Putamen (tissue), 1 donor: ENCODE results near the gene GRIK1.
"Not testable (repeated sequence)": the region's sequence is repeated elsewhere in the genome, so short reads cannot be mapped to it uniquely, and the experiment has no call there.

Experiments used
- DNase-seq: peaks from one replicate; pipeline ENCODE4 v3.0.0-alpha.2; 2016; ENCODE audit warnings: low spot score

The GRIK1 gene

DNA sequence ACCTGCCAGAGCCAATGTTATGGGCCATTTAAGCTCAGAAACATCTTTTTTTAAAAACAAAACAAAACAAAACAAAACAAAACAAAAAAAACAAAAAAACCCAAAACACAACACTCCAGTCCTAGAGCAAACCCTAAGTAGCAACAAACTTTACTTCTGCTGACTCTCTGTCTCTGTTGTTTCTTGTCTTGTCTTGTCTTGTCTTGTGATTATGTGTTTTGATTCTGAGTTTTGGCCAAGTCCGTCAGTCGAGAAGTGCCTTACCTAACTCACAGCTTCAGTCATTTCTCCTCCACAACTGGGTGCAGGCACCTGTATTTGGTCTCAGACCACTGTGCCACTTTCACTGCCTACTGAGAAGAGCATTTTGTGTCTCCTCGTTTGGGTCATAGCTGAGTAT lies 333.2 kb downstream of the GRIK1 start:
- no peak for DNase-seq

DNA sequence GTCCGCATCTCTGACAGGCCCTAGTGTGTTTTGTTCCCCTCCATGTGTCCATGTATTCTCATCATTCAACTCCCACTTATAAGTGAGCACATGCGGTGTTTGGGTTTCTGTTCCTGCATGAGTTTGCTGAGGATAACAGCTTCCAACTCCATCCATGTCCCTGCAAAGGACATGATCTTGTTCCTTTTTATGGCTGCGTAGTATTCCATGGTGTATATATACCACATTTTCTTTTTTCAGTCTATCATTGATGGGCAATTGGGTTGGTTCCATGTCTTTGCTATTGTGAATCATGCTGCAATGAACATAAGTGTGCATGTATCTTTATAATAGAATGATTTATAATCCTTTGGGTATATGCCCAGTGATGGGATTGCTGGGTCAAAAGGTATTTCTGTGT lies 334.6 kb downstream of the GRIK1 start:
- not testable (repeated sequence) for DNase-seq

DNA sequence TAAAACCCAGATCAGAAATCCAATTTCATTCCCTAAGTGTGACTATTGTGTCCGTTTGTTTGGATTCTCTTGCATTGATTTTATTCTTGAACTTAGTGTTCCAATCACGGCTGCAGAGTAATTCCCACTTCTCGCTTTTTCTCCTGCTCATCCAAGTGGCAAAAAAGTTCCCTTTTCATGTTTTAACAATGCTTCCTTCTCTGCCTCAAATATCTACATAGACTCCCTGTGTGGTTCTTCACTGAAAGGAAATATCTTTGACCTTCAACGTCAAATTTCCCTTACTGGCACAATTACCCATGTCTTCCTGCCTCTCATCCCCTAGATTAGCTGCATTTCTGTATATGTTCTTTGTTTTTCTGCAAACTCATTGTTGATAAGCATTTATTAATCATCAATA lies 335.7 kb downstream of the GRIK1 start:
- no peak for DNase-seq

DNA sequence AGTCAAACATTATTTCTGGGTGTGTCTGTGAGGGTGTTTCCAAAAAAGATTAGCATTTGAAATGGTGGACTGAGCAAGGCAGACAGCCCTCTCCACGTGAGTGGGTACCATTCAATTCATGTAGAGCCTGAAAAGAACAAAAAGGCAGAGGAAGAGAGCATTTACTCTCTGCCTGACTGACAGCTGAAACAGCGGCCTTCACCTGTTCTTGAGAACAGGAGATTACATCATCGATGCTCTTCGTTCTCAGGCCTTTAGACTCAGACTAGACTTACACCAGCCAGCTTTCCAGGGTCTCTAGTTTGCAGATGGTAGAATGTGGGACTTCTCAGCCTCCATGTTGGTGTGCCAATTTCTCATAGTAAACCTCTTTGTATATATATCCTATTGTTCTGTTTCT lies 338.7 kb downstream of the GRIK1 start:
- no peak for DNase-seq

DNA sequence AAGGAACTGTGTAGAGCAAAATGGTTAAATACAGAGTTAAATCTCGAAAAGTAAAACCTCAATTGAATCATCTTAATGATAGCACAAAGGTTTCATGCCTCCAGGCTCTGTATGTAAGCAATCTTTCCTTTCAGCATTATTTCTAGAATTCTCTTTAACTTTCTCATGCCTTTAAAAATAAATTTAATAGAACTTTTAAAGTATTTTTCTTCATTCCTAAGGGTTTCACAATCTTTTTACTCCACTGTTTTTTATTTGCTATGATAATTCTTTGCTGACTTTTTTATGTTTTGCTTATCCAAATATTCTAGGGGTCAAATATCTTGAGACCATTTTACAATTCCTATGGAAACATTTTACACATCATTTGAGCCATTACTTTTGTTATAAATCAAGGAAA lies 353.1 kb downstream of the GRIK1 start:
- no peak for DNase-seq

DNA sequence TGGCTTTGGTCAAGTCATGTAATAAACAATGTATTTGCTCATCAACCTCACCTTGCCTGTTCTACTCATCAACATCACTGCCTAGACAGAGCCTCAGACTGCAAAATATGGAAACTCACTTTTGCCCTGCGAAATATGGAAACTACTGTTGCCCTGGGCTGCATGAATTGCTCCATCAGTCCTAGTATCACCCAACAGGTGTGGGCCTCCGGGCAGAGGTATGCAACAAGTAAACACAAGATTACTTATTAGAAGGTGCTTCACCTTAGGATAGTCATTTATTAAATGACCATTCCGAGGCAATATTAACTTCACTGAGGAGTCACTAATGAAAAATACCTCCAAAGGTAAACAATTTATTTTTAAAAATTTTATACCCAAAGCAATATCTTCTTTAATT lies 354.3 kb downstream of the GRIK1 start:
- no peak for DNase-seq

DNA sequence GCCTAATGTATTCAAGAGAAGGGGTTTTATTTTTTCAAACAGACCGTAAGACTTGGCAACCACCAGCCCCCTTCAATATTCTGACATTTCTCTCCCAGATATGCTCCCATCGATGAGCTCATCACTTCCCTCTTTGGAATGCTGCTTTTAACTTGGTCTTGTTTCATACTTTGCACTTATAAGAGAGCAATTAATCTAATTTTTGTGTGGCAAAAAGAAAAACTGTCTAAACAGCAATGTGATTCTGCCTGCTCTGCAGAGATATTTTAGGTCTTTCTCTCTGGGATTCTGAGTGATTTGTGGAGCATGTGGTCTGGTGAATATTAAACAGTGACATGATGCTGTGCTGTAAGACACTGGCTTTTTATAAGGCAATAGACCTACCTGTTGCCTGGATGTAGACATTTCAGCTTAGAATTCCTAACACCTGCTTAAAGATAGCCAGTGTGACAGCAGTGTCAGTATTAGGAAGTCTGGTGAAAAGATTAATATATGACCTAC lies 356.3 kb downstream of the GRIK1 start:
- no peak for DNase-seq

DNA sequence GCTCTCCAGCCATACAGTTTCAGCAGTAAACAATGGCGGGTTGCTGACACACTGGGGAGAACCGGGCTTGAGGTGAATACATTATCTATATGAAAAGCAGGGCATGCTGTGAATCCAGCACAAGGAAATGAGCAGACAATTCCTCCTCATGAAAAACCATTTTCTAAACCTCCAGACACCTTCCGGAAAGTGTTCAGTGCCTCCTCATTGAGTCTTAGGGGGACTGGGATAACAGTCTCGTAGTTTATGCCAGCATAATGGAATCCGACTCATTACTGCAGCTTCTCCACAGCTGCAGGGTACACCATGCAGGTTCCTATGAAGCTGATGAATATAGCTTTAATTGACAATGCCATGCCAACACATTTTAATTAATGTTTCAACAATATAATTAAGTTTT lies 356.9 kb downstream of the GRIK1 start:
- no peak for DNase-seq

DNA sequence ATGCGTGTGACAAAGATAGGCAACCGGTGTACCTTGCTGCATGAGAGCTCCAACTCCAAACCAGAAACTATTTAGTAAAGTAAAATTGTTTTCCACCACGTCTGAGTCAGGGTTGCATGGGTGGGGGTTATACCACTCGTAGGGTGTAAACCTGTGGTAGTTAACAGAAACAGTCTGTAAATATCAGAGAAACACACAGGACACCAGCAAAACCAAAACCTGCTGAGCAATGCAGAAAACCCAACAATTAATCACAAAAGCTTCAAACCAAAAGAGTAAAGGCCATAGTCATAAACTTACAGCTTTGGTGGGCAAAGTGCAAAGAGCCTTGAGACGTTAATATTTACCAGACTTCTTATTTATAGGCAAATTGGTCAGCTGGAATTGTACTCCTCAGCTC lies 358.4 kb downstream of the GRIK1 start:
- no peak for DNase-seq

DNA sequence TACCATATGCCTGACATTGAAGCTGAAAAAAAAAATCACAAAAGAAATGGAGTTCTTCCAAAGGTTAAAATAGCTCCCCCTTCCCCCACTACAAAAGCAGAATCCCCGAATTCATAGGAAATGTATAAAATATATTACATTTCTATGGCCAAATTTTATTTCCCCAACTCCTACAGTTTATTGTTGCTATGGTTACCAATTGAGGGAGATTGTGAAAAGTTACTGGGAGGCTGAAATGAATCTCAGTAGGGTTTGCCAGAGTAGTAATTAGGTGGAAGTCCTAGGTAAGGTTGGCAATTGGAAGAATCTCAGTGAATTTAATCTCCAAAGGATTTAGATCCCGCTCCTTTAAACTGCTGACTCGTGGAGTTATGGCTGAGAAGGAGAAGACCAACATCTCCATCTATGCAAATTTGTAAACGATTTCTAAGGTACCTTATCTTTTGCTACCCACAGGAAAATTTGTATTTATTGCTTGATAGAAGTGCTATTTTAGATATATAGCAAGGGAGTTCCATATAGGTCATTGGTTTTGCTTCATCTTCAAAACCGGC lies 359.0 kb downstream of the GRIK1 start:
- DNase-seq: no peak

DNA sequence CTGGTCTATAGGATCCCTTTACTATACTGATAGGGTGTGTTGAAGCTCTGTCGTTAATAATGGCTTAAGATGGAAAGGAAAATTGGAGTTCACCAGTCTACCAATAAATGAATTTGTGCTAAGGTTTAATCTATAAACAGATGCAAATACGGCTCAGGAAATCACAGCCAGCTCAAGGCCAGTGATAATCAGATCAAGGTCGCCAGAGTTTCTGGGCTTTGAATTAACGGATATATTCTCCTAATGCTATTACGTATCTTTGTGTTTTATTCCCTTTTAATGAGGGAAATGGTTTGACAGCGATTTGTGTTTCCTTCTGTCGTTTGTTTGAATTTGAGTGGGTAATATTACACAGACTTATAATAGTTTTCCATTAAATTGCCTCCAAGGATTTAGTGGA lies 361.5 kb downstream of the GRIK1 start:
- DNase-seq: no peak

DNA sequence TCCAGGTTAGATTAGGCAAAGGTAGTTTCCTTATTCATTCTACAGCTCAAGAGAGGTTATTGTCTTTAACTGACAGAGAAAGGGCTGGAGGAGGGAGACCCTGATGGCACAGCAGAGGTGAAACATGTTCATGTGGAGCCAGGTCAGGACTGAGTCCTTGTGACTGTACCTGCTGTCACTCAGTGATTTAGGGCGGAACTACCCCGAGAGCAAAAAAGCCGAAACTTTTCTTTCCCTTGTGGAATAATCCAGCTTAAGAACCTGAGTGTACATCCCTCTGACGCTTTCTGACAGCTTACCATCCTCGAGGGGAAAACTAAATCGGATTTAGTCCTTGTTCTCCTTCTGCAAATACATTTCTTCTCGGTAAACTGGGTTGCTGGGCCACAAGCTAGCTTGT lies 367.8 kb downstream of the GRIK1 start:
- DNase-seq: no peak

DNA sequence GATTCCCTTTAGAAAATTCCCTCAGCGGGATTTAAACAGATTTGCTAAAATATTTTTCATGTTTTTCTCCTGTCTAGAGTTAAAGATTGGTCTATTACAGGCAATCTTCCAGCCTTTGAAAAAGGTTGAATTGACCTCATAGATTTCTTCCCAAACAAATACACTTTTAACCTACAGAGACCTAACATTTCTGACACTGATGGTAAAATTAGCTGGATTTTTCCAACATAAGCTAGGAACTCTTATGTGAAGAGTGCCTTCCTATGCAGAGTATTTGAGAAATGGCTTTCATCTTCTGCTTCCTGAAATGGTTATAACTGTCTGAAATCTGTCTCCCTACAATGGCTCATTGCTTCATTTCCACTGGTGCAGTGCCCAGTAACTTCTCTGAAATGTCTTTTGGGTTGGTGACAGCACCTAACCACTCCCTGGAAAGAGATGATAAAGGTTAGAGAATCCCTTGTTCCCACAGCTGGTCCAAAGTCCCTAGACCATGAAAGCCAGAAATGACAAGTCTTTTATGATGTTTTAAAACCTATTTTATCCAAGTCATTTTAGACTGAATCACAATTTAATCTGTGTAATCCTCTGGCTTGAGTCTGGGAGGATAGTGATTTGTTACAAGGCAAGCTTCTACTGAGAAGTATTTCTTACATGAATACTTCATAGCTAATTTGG lies 371.6 kb downstream of the GRIK1 start:
- no peak for DNase-seq

DNA sequence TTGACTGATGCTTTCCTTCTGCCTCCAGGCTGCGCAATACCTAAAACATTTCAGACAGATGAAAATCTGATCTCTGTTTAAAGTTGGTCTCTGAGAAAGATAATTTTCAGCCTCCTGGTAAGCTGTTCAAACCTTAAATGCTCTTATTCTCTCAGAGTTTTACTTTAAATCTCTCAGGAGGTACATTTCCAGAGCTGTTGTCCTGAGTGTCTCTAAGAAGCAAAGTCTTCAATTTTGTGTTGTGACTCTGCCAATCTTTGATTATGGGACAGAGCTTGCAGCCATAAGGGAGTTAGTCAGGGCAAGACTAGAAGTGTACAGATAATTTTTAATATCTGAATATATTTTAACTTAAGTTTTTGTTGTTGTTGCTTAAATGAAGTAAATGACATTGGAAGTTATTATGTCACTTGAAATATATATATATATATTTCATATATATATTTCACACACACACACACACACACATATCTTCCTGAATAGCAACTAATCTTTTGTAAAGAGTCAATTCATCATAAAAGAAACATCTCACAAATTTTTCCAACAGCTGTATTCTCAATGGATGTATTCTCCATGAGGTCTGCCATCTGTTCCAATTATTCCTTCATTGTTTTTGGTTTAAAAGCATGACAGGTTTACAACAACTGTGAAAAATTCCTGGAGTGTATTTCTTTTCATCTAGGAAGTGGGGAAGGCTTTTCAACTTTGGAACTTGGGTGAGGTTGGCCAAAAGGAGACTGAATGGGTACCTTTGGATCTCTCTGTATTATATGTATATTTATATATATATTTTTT lies 381.7 kb downstream of the GRIK1 start:
- no peak for DNase-seq

DNA sequence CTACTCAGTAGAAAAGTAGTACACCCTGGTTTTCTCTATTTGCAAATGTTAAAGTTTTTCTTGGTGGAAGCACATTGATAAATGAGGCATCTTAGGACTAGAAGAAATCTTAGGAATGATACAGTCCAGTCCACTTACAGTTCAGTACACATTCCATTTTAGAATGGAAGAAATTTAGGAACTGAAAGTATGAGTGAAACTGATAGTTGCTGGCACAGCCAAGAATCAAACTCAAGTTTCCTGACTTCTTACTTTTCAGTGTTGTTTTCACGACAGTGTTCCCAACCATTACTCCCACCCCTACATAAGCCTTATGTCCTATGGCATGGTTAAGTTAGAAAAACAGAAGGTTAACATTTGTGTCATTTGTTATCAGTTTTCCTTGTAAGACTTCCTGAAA lies 382.6 kb downstream of the GRIK1 start:
- no peak for DNase-seq

DNA sequence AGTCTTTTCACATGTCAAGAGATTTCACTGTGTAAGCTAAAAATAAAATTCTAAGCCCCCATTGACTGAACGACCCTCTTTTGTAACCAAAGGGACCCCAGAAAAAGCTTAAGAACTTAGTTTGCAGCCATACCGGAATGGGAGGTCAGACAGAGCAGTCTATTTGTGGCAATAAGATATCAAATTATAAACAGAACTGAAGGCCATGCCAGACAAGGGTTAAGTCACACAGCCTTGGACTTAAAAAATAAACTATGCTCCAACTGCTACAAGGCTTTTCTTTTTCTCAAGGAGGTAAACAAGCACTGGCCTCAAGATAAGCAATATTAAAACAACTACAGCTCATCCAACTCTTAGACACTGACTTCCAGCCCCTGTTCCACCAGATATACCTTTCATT lies 384.2 kb downstream of the GRIK1 start:
- DNase-seq: no peak

DNA sequence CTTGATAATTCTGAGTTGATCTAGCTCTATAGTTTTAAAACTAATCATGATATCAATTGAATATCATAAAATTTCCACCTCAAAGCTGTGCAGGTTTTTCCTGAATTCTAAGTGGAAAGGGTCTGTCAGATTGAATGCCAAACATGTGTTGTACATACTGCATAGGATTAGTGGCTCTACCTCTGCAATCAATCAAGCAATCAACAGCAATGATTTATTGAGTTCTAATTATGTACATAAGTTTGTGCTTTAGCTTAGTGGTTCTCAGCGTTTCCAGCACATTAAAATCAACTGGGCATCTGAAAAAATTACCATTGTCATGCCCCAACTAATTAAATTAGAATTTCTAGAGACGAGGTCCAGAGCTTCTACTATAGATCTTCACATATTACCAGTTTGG lies 389.6 kb downstream of the GRIK1 start:
- DNase-seq: no peak

DNA sequence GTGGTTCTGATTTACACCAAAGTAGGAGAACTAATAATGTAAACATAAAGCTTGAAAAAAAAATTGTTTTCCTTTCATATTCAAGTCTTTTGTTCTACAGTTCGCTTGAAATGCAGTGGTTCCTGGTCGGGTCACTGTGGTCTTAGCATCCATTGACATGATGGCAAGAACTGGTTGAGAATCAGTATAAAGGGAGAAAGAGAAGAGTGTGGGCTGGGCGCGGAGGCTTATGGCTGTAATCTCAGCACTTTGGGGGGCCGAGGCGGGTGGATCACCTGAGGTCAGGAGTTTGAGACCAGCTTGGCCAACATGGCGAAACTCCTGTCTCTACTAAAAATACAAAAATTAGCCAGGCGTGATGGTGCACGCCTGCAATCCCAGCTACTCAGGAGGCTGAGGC lies 390.2 kb downstream of the GRIK1 start:
- no peak for DNase-seq

DNA sequence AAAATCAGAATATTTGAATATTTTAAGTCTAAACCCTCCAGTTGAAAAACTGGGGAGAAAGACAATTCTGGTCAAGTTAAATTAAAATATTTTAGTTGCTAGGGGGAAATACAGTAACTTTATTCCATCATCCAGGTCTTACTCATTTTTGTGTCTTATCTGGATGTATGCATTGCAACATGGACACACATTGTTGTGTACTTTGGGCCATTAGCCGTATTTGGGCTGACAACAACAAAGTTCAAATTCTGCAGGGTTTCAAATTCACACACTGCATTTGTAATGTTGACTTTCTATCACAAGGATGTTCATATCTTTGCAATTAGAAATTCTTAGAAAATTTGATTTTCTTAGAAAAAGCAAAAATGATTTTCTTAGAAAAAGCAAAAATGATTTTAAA lies 391.8 kb downstream of the GRIK1 start:
- no peak for DNase-seq

DNA sequence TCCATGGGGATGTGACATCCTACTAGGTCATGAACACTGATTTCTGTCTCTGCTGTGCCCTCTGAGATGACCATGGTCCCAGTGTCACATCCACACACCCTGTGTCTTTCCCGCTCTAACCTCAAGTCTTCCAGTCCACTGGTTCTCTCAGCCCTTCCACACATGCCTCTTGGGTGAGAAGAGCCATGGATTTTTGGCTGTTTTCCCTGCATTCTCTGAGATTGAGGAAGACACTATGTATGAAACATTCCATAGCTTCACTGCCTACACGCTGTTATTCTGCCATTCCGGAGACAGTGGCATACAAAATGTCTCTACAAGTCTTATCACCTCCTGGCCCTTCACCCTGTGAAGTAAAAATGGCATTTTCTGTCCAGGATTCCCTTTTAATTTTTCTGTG lies 393.7 kb downstream of the GRIK1 start:
- no peak for DNase-seq

DNA sequence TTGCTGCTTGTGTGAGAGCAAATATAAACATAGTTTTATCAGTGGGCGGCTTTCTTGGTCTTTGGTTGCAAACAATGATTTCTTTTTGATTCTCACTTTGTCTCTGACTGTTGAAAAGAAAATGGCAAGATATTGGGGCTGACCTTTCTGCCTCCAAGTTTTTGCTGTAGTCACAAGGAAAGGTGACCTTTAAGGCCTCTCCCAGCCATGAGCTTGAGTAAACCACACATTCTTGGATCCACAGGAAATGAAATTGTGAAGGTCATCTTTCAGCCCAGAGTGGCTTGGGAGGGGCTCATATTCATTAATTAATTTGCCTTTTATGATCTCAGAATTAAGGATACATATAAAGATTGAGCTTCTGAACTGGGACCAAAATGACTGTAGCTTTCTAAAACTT lies 399.5 kb downstream of the GRIK1 start:
- DNase-seq: no peak

DNA sequence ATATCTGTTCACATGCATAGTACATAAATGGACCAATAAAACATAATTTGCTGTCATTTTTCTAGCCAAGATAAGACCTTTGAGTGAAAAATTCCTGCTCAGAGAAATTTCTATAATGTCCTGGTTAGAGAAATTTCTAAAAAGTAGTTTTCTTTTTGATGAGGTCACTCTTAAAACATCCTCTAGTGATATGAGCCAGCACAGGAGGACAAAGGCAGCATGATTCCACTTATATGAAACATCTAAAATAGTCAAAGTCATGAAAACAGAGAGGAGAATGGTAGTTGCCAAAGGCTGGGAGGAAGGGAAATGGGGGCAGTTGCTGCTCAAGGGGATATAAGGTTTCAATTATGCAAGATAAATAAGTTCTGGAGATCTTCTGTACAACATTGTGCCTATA lies 401.7 kb downstream of the GRIK1 start:
- DNase-seq: no peak

DNA sequence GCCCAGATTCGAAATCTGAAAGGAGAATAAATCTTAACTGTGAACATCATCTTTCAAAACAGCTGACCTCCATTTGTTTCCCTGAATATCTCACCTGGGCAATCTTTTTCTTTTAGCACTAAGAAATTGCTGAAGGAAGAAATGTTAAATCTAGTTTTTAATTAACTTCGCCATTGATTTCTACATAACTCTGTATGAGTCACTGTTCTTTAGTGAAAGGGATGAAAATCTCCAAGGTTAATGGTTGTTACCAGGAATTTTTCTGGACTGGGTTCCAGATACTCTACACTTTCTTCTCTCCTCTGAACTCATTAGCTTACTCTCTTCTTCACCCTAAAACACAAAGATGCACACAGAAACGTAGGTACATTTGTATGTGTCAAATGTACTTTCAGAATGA lies 405.3 kb downstream of the GRIK1 start:
- DNase-seq: no peak
